ENCODE measurements around the gene TAX1BP1. TPM values are rescaled to one million over a fixed set of nuclear protein-coding genes. Genes with fewer than 3 reads are reported as not detected.

The TAX1BP1 gene
- total RNA-seq, 1 donor from 2014 or later: 64.7 TPM

Other genes with a start within 250 kb of the TAX1BP1 start
- 9.8 and 10.0 TPM in 2 replicates for gene HIBADH, start 77.3 kb upstream of the TAX1BP1 start, total RNA-seq